Adrenal gland (tissue), 12 donors: ENCODE data around the gene MSRB1. TPM values are rescaled to one million over a fixed set of nuclear protein-coding genes. Genes with fewer than 3 reads are reported as not detected.

Source experiments
- DNase-seq, 7 donors: peaks; one replicate each; pipeline ENCODE4 v3.0.0-alpha.2; 2019 to 2020
- H3K27ac ChIP-seq, 5 donors: fragments of 200-600 bp; sonication (generic) in 4 of 5; 1 replicate in 3 of 5; 2 replicates in 2 of 5; pipeline versions ENCODE4 v1.5.1 to v1.8.0; 2016 to 2020; ENCODE audit warnings: mild to moderate bottlenecking in 1 of 5
- H3K27me3 ChIP-seq: fragments of 200-600 bp; 2 replicates; pipeline ENCODE4 v1.8.0; 2021
- H3K36me3 ChIP-seq, 2 donors: fragments of 200-600 bp; replicated peaks in 1 of 2; 1 replicate in 1 of 2; 2 replicates in 1 of 2; pipeline versions ENCODE4 v1.5.1 to v1.8.0; 2018 to 2022
- H3K4me1 ChIP-seq, 2 donors: fragments of 200-600 bp; replicated peaks in 1 of 2; 1 replicate in 1 of 2; 2 replicates in 1 of 2; pipeline versions ENCODE4 v1.5.1 to v1.8.0; 2018 to 2021
- H3K4me3 ChIP-seq, 4 donors: fragments of 200-600 bp; sonication (generic) in 3 of 4; one replicate each; pipeline ENCODE4 v1.5.1; 2016 to 2018
- H3K9me3 ChIP-seq, 3 donors: fragments of 200-600 bp; sonication (generic) in 1 of 3; replicated peaks in 1 of 3; 1 replicate in 2 of 3; 2 replicates in 1 of 3; pipeline versions ENCODE4 v1.5.1 to v1.8.0; 2016 to 2021
- CTCF ChIP-seq, 6 experiments: fragments of 450-650 bp in 4 of 6; fragments of 200-600 bp in 2 of 6; sonication (generic) in 1 of 6; IDR thresholded peaks; 1 replicate in 5 of 6; 2 replicates in 1 of 6; pipeline versions ENCODE4 v1.5.1 to v1.8.0; 2016 to 2021; ENCODE audit warnings: antibody characterized with exemption in 6 of 6, mild to moderate bottlenecking in 2 of 6, moderate library complexity in 1 of 6
- POLR2A ChIP-seq, 2 donors: fragments of 450-650 bp; IDR thresholded peaks; one replicate each; pipeline ENCODE4 v1.6.1; 2017; ENCODE audit warnings: antibody characterized with exemption in 2 of 2, mild to moderate bottlenecking in 2 of 2, moderate library complexity in 1 of 2
- WGBS, 4 donors: extraction: QIAGEN DNeasy Blood & Tissue Kit in 2 of 4; methylation state at CpG; one replicate each; pipeline versions ENCODE4 v1.1.5 to v1.1.7; 2013 to 2017; 5-methylcytosine and 5-hydroxymethylcytosine counted together
- intact Hi-C, 2 donors: fragments of 100-400 bp; cut with DNase I; formaldehyde crosslinking; loops; one replicate each; pipeline versions ENCODE4 v1.14.1 to v1.15.0; 2022 to 2023
- polyA plus RNA-seq, 3 donors: library from polyadenylated mRNA; stranded (reverse); fragments of 200-250 nt in 2 of 3; fragments of 350-450 nt in 1 of 3; fragmentation: Illumina TruSeq in 1 of 3; extraction: RNeasy Lipid Tissue Mini Kit (QIAGEN cat#74804) in 1 of 3; gene quantifications; one replicate each; pipeline ENCODE4 v1.2.3, GENCODE V29; 2013 to 2014
- total RNA-seq, 9 donors: library from RNA; depleted of rRNA in 4 of 9; stranded (reverse); fragments of >200 nt in 4 of 9; fragments of 120-200 nt in 1 of 9; fragmentation: NEBNext Ultra II Directional in 1 of 9; extraction: Animal tissue kit (Norgen Biotek cat#: 25700) in 1 of 9; gene quantifications; one replicate each; pipeline versions ENCODE4 v1.1.0 to v1.2.4, GENCODE V29; 2013 to 2023
- donor health status: healthy with polysubstance abuse.
- donor health status: Bipolar disorder and iron deficiency.
- donor health status: DM: yes; HTN: yes; CAD: no.
- donor health status: DM: no; HTN: no; CAD: no.
- donor health status: DM: no; HTN: no; CAD: no.
- donor health status: DM: yes; HTN: yes; CAD: no.

Gene MSRB1
- total and polyA plus RNA-seq, 12 donors, result 8.1 to 38.9 (median 16.1) TPM

- intact Hi-C loops, result no loop called here
Measured at GRCh38 chr16:1982013-1982433, 39.0 kb upstream of the MSRB1 start.

GRCh38 chr16:1981398-1981836, 38.4 kb upstream of the MSRB1 start, which contains the start of gene NOXO1:
TSS of gene NOXO1 (minus strand) at chr16:1981469. CDS start at chr16:1981179, 290 bp downstream.
- H3K9me3 ChIP-seq, result no peaks in the 10 kb centered on the region
- H3K27ac ChIP-seq, result no peak within 1 kb of the TSS
- 29 to 48% (median 38%) methylated on average over 3 to 6 of the region's 6 CpGs for WGBS, 4 donors
- H3K4me3 ChIP-seq, result no peak within 1 kb of the TSS
- intact Hi-C loops, result no loop called here
- TF ChIP-seq CTCF (IDR thresholded peaks at IDR 0.05) (no peak), POLR2A (IDR thresholded peaks at IDR 0.05) (no peak)
- DNase-seq, result no peak
- H3K4me1 ChIP-seq, result peaks cover 0 to 18% of the 10 kb centered on the region in 2 donors
- H3K27me3 ChIP-seq, result peaks cover 26% of the 10 kb centered on the region
- H3K36me3 ChIP-seq, result peaks cover 0 to 36% of the 10 kb centered on the region in 2 donors

More at GRCh38 chr16:1982013-1982433, 39.0 kb upstream of the MSRB1 start:
- no peak overlapping the region for H3K27ac ChIP-seq
- no peak overlapping the region for H3K4me3 ChIP-seq
- no peak for TF ChIP-seq POLR2A (IDR thresholded peaks at IDR 0.05)
- no peak for TF ChIP-seq CTCF (IDR thresholded peaks at IDR 0.05)
- no peak for DNase-seq
- peaks cover 26% of the 10 kb centered on the region for H3K27me3 ChIP-seq
- H3K9me3 ChIP-seq, result no peaks in the 10 kb centered on the region
- peaks cover 0 to 18% of the 10 kb centered on the region in 2 donors for H3K4me1 ChIP-seq
- H3K36me3 ChIP-seq, result peaks cover 0 to 36% of the 10 kb centered on the region in 2 donors
- WGBS, 4 donors, result 54 to 72% (median 65%) methylated on average over 4 to 5 of the region's 5 CpGs

GRCh38 chr16:1980770-1981087, 37.7 kb upstream of the MSRB1 start:
- no peak overlapping the region for H3K4me3 ChIP-seq
- H3K9me3 ChIP-seq, result no peaks in the 10 kb centered on the region
- 14 to 35% (median 21%) methylated on average over 9 to 16 of the region's 16 CpGs; no CpG with 5 or more reads in 1 of the 4 donors for WGBS, 4 donors
- intact Hi-C loops, result no loop called here
- H3K27ac ChIP-seq, result no peak overlapping the region
- H3K27me3 ChIP-seq, result peaks cover 26% of the 10 kb centered on the region
- H3K4me1 ChIP-seq, result peaks cover 0 to 18% of the 10 kb centered on the region in 2 donors
- TF ChIP-seq CTCF (IDR thresholded peaks at IDR 0.05) (no peak), POLR2A (IDR thresholded peaks at IDR 0.05) (no peak)
- peaks cover 0 to 36% of the 10 kb centered on the region in 2 donors for H3K36me3 ChIP-seq
- DNase-seq, result no peak

GRCh38 chr16:1980030-1980769, 37.2 kb upstream of the MSRB1 start:
- peaks cover 26% of the 10 kb centered on the region for H3K27me3 ChIP-seq
- intact Hi-C loops, result no loop called here

More at GRCh38 chr16:1980030-1980769, 37.2 kb upstream of the MSRB1 start:
- H3K4me3 ChIP-seq, result no peak overlapping the region
- peaks cover 0 to 36% of the 10 kb centered on the region in 2 donors for H3K36me3 ChIP-seq
- no peak overlapping the region for H3K27ac ChIP-seq
- H3K9me3 ChIP-seq, result no peaks in the 10 kb centered on the region
- WGBS, 4 donors, result 5 to 19% (median 9%) methylated on average over 14 to 53 of the region's 53 CpGs
- TF ChIP-seq POLR2A (IDR thresholded peaks at IDR 0.05), result no peak
- TF ChIP-seq CTCF (IDR thresholded peaks at IDR 0.05), result no peak
- no peak for DNase-seq
- peaks cover 0 to 16% of the 10 kb centered on the region in 2 donors for H3K4me1 ChIP-seq
